Testis (tissue), 2 donors: ENCODE measurements around the gene CELF2.

ENCODE experiments used
- CTCF ChIP-seq, 3 experiments: fragments of 450-650 bp in 2 of 3; fragments of 200-600 bp in 1 of 3; sonication (generic) in 1 of 3; IDR thresholded peaks; one replicate each; pipeline ENCODE4 v1.5.1; 2016 to 2019; ENCODE audit warnings: antibody characterized with exemption in 3 of 3, mild to moderate bottlenecking in 2 of 3, moderate library complexity in 1 of 3
- POLR2A ChIP-seq: fragments of 450-650 bp; IDR thresholded peaks from one replicate; pipeline ENCODE4 v1.6.1; 2017; ENCODE audit warnings: antibody characterized with exemption, mild to moderate bottlenecking, moderate library complexity

DNA sequence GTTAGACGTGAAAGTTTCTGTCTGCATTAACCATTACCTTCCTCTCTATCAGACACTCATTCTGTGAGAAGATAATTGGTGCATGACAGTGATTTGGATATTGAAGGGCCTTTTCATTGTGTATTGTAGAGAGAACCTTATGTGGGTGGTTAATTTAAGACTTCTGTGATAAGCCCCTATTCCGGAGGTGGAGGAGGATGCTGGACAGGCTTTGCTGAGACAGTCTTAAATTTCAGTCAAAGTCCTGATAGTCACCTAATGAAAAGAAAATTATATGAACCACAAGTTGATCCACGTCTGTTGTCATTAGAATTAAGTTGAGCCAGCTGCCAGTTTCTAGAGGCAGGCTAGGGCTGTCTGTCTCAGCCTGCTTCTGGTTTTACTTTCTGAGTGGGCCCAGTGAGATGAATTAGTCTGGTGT is 62.9 kb downstream of the CELF2 start:
- TF ChIP-seq CTCF (IDR thresholded peaks at IDR 0.05) (no peak), POLR2A (no peak)
